HCT116 (cell line): Measurements from ENCODE around the gene SOHLH2. TPM values are rescaled to one million over a fixed set of nuclear protein-coding genes. Genes with fewer than 3 reads are reported as not detected.

Experiments used
- ATAC-seq: fragments of 200-7000 bp; cut with Tn5 transposase; 2 replicates; pipeline ENCODE4 v1.9.1; 2020; ENCODE audit warnings: mild to moderate bottlenecking, moderate library complexity
- BruUV-seq: library from RNA; stranded (reverse); fragments of 400-500 nt; replicated peaks from 2 replicates; lab custom pipeline; 2021; lab: Mats Ljungman, UMichigan
- CTCF ChIA-PET: fragments of 300-600 bp; sonication (Branson Sonifier 250); formaldehyde crosslinking; loops from one replicate; lab custom pipeline; 2021; ENCODE audit warnings: antibody characterized with exemption; lab: Charles Lee
- POLR2A ChIA-PET: fragments of 300-600, 350-600 bp; sonication (Branson Sonifier 250); formaldehyde crosslinking; loops from one replicate; lab custom pipeline; 2021; ENCODE audit warnings: antibody characterized with exemption; lab: Charles Lee
- RAD21 ChIA-PET, 2 experiments: fragments of 300-600 bp; sonication (Branson Sonifier 250); formaldehyde crosslinking; loops; one replicate each; lab custom pipeline; 2023; ENCODE audit warnings: low total read pairs in 2 of 2; ENCODE audit not compliant: uncharacterized antibody in 2 of 2, unreplicated experiment in 2 of 2, low non-redundant PET in 1 of 2; lab: Charles Lee
- DNase-seq: peaks from one replicate; pipeline ENCODE4 v3.0.0-alpha.2; 2010; ENCODE audit warnings: low read depth, low spot score
- H2AFZ ChIP-seq: fragments of 200-600 bp; shearing (Covaris generic), sonication (generic); 2 replicates; pipeline ENCODE4 v1.6.1; 2017; ENCODE audit warnings: low read depth, mixed run types, mixed read lengths, antibody characterized with exemption, low read length; ENCODE audit not compliant: poor library complexity, severe bottlenecking
- H3K27ac ChIP-seq: 2 replicates; pipeline ENCODE4 v1.5.1; 2012; ENCODE audit warnings: low read depth, low read length
- H3K27me3 ChIP-seq: fragments of 200-600 bp; sonication (generic); 2 replicates; pipeline ENCODE4 v1.6.1; 2016; ENCODE audit warnings: mixed run types, low read length, mixed read lengths; ENCODE audit not compliant: insufficient read depth
- H3K36me3 ChIP-seq, 2 experiments: fragments of 200-500 bp in 1 of 2; fragments of 200-600 bp in 1 of 2; sonication (Bioruptor generic) in 1 of 2; sonication (generic) in 1 of 2; 2 replicates each; pipeline versions ENCODE4 v1.5.1 to v1.6.1; 2014 to 2016; ENCODE audit warnings: low read length in 2 of 2, inconsistent platforms in 1 of 2, mixed read lengths in 1 of 2, mixed run types in 1 of 2; ENCODE audit not compliant: insufficient read depth in 2 of 2, control insufficient read depth in 1 of 2
- H3K4me1 ChIP-seq, 2 experiments: fragments of 200-600 bp in 1 of 2; sonication (generic) in 1 of 2; 2 replicates each; pipeline versions ENCODE4 v1.5.1 to v1.6.1; 2012 to 2017; ENCODE audit warnings: low read length in 2 of 2, inconsistent platforms in 1 of 2, mild to moderate bottlenecking in 1 of 2, mixed read lengths in 1 of 2, mixed run types in 1 of 2, moderate library complexity in 1 of 2; ENCODE audit not compliant: insufficient read depth in 2 of 2, control insufficient read depth in 1 of 2
- H3K4me2 ChIP-seq: fragments of 200-600 bp; sonication (generic); 2 replicates; pipeline ENCODE4 v1.6.1; 2017; ENCODE audit warnings: mixed run types, low read length, mixed read lengths
- H3K4me3 ChIP-seq, 2 experiments: fragments of 200-600 bp in 1 of 2; sonication (generic) in 1 of 2; replicated peaks in 1 of 2; 2 replicates each; pipeline ENCODE4 v1.5.1; 2011 to 2016; ENCODE audit warnings: low read length in 2 of 2, control low read depth in 1 of 2, low read depth in 1 of 2, mild to moderate bottlenecking in 1 of 2, mixed read lengths in 1 of 2, mixed run types in 1 of 2
- H3K79me2 ChIP-seq: fragments of 200-600 bp; sonication (generic); 2 replicates; pipeline ENCODE4 v1.6.1; 2017; ENCODE audit warnings: mild to moderate bottlenecking, mixed run types, low read length, moderate library complexity, mixed read lengths; ENCODE audit not compliant: insufficient read depth
- H3K9ac ChIP-seq: fragments of 200-600 bp; sonication (generic); 2 replicates; pipeline ENCODE4 v1.6.1; 2016; ENCODE audit warnings: low read length, mixed read lengths
- H3K9me2 ChIP-seq: fragments of 200-600 bp; sonication (generic), shearing (Covaris generic); 2 replicates; pipeline ENCODE4 v1.6.1; 2017; ENCODE audit warnings: mixed run types, mild to moderate bottlenecking, moderate library complexity; ENCODE audit not compliant: insufficient read depth
- H3K9me3 ChIP-seq, 2 experiments: fragments of 200-500 bp in 1 of 2; fragments of 200-600 bp in 1 of 2; sonication (Bioruptor generic) in 1 of 2; sonication (generic) in 1 of 2; 2 replicates each; pipeline ENCODE4 v1.6.1; 2014 to 2017; ENCODE audit warnings: low read length in 2 of 2, mixed read lengths in 2 of 2, inconsistent platforms in 1 of 2, low read depth in 1 of 2, mild to moderate bottlenecking in 1 of 2, mixed run types in 1 of 2, moderate library complexity in 1 of 2; ENCODE audit not compliant: control insufficient read depth in 1 of 2, insufficient read depth in 1 of 2
- H4K20me1 ChIP-seq: fragments of 200-600 bp; sonication (generic), shearing (Covaris generic); 2 replicates; pipeline ENCODE4 v1.6.1; 2017; ENCODE audit warnings: mixed run types, mild to moderate bottlenecking, moderate library complexity; ENCODE audit not compliant: insufficient read depth
- CEBPB ChIP-seq: IDR thresholded peaks from 2 replicates; pipeline ENCODE4 v1.6.1; 2012; ENCODE audit warnings: low read depth
- CTCF ChIP-seq, 3 experiments: fragments of 200-600 bp in 1 of 3; sonication (generic) in 1 of 3; IDR thresholded peaks in 2 of 3; conservative IDR thresholded peaks in 1 of 3; 2 replicates each; pipeline ENCODE4 v1.5.1; 2012 to 2017; ENCODE audit warnings: low read depth in 2 of 3, low read length in 2 of 3, antibody characterized with exemption in 1 of 3, borderline replicate concordance in 1 of 3, control low read depth in 1 of 3, mild to moderate bottlenecking in 1 of 3, mixed read lengths in 1 of 3, mixed run types in 1 of 3, moderate library complexity in 1 of 3; ENCODE audit not compliant: insufficient read depth in 1 of 3
- EGR1 ChIP-seq: IDR thresholded peaks from 2 replicates; pipeline ENCODE4 v1.6.1; 2012; ENCODE audit warnings: low read depth
- ELF1 ChIP-seq: IDR thresholded peaks from 2 replicates; pipeline ENCODE4 v1.6.1; 2012; ENCODE audit warnings: low read depth, borderline replicate concordance
- EZH2phosphoT487 ChIP-seq: fragments of 200-600 bp; IDR thresholded peaks from 2 replicates; pipeline ENCODE4 v1.6.1; 2018; ENCODE audit warnings: antibody characterized with exemption, borderline replicate concordance
- FOSL1 ChIP-seq: IDR thresholded peaks from 2 replicates; pipeline ENCODE4 v1.6.1; 2012; ENCODE audit warnings: low read depth
- JUND ChIP-seq: IDR thresholded peaks from 2 replicates; pipeline ENCODE4 v1.6.1; 2012
- POLR2A ChIP-seq: IDR thresholded peaks from 2 replicates; pipeline ENCODE4 v1.7.0; 2011; ENCODE audit warnings: borderline replicate concordance; ENCODE audit not compliant: insufficient read depth, insufficient read length; ENCODE audit errors: extremely low read depth
- POLR2AphosphoS5 ChIP-seq: IDR thresholded peaks from 2 replicates; pipeline ENCODE4 v1.6.1; 2011; ENCODE audit warnings: mild to moderate bottlenecking, low read depth, low read length, moderate library complexity
- RAD21 ChIP-seq: IDR thresholded peaks from 2 replicates; pipeline ENCODE4 v1.6.1; 2012; ENCODE audit warnings: low read depth, mild to moderate bottlenecking
- REST ChIP-seq: IDR thresholded peaks from 2 replicates; pipeline ENCODE4 v1.6.1; 2012; ENCODE audit warnings: low read depth
- SIN3A ChIP-seq: IDR thresholded peaks from 2 replicates; pipeline ENCODE4 v1.6.1; 2012; ENCODE audit warnings: low read depth
- SP1 ChIP-seq: IDR thresholded peaks from 2 replicates; pipeline ENCODE4 v1.6.1; 2012; ENCODE audit warnings: low read depth
- TCF7L2 ChIP-seq: IDR thresholded peaks from 2 replicates; pipeline ENCODE4 v1.7.0; 2011; ENCODE audit warnings: borderline replicate concordance, inconsistent platforms; ENCODE audit not compliant: insufficient read depth, insufficient read length; ENCODE audit errors: extremely low read depth
- YY1 ChIP-seq: IDR thresholded peaks from 2 replicates; pipeline ENCODE4 v1.6.1; 2011; ENCODE audit warnings: low read length, low read depth, moderate library complexity, mild to moderate bottlenecking; ENCODE audit not compliant: insufficient replicate concordance; ENCODE audit errors: extremely low read depth
- ZBTB33 ChIP-seq: IDR thresholded peaks from 2 replicates; pipeline ENCODE4 v1.6.1; 2011; ENCODE audit warnings: mild to moderate bottlenecking, low read length, moderate library complexity; ENCODE audit not compliant: insufficient replicate concordance; ENCODE audit errors: extremely low read depth
- ZFX ChIP-seq: fragments of 450-650 bp; IDR thresholded peaks from 2 replicates; pipeline ENCODE4 v1.6.1; 2017
- ZNF274 ChIP-seq: fragments of 200-500 bp; sonication (Bioruptor generic); IDR thresholded peaks from 2 replicates; pipeline ENCODE4 v1.6.1; 2014; ENCODE audit warnings: mild to moderate bottlenecking, low read depth, low read length, inconsistent platforms
- intact Hi-C: fragments of 100-400 bp; cut with micrococcal nuclease; formaldehyde crosslinking; loops from 2 replicates; pipeline ENCODE4 v1.10.0; 2022
- total RNA-seq: library from RNA; stranded (reverse); gene quantifications from one replicate; pipeline ENCODE4 v1.2.1, GENCODE V29; 2021; ENCODE audit not compliant: unreplicated experiment
- TF ChIP-seq, protein P1 (sequence below): IDR thresholded peaks from 2 replicates; pipeline ENCODE4 v1.6.1; 2012
- TF ChIP-seq, protein P2 (sequence below): IDR thresholded peaks from 2 replicates; pipeline ENCODE4 v1.6.1; 2012

SOHLH2 gene
- total RNA-seq, 1 experiment from 2014 or later, result not detected

DNA sequence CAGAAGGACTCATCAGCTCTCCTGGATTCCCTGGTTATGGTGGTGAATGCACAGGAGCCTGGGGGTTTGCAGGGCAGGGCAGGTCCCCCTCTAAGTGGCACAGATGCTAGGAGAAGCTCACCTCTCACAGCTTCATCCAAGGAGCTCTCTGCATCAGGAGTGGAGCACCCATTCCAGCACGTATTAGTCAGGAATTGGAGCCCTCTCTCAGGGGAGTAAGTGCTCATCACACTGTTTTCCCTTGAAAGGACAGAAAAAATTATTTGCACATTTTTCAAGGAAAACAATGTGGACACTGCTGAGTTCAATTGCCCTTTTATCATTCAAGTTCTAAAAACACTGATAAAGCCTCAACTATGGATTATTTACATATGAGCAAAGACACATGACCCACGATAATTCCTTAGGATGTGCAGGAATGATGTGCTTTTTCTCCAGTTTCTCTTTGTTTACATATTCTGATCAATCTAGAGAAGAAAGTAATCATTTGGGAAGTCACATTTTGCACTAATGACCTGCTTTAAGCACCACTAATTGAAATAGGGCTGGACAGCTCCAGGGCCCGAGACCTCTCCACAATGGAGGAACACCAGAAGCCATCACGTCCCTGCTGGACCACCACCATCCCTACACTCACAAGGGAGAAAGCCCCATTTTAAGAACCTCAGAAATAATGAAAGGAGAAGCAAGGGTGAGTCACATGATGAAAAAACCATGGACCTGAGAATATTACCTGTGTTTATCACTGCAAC lies 40.6 kb downstream of the SOHLH2 start:
- no peak overlapping the region for H3K4me3 ChIP-seq
- no peak overlapping the region for H3K27ac ChIP-seq
- CTCF ChIA-PET, result no interaction called here
- H2AFZ ChIP-seq, result no peak overlapping the region
- no peak overlapping the region for H3K9ac ChIP-seq
- H3K79me2 ChIP-seq, result no peaks in the 10 kb centered on the region
- POLR2A ChIA-PET, result no interaction called here
- H3K9me2 ChIP-seq, result no peaks in the 10 kb centered on the region
- no peaks in the 10 kb centered on the region for H4K20me1 ChIP-seq
- intact Hi-C loops, result no loop called here
- H3K9me3 ChIP-seq, result peaks cover 0 to 18% of the 10 kb centered on the region in 2 experiments; a peak in 1 of 4 replicates
- RAD21 ChIA-PET, result no interaction called here
- BruUV-seq, result no TSS peak
- no peaks in the 10 kb centered on the region for H3K4me1 ChIP-seq
- no peak for TF ChIP-seq JUND
- no peak for TF ChIP-seq ELF1
- TF ChIP-seq ZFX, result no peak
- no peak for TF ChIP-seq SP1
- TF ChIP-seq ZBTB33, result no peak
- TF ChIP-seq EZH2phosphoT487, result no peak
- TF ChIP-seq CTCF (IDR thresholded peaks at IDR 0.05 in 2 of 3, conservative IDR thresholded peaks at IDR 0.05 in 1 of 3; ENCODE audit: borderline replicate concordance in 1 of 3, insufficient read depth in 1 of 3, low read depth in 2 of 3, low read length in 2 of 3), result no peak
- no peak for TF ChIP-seq POLR2AphosphoS5
- no peak for TF ChIP-seq POLR2A
- TF ChIP-seq REST, result no peak
- no peak for TF ChIP-seq ZNF274
- TF ChIP-seq, protein P1, sequence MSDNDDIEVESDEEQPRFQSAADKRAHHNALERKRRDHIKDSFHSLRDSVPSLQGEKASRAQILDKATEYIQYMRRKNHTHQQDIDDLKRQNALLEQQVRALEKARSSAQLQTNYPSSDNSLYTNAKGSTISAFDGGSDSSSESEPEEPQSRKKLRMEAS, result no peak
- no peak for TF ChIP-seq CEBPB
- TF ChIP-seq EGR1, result no peak
- no peak for TF ChIP-seq YY1
- no peak for TF ChIP-seq RAD21
- TF ChIP-seq SIN3A, result no peak
- TF ChIP-seq FOSL1, result no peak
- no peak for TF ChIP-seq TCF7L2
- TF ChIP-seq, protein P2, sequence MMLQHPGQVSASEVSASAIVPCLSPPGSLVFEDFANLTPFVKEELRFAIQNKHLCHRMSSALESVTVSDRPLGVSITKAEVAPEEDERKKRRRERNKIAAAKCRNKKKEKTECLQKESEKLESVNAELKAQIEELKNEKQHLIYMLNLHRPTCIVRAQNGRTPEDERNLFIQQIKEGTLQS, result no peak
- TF ChIP-seq, all 23 proteins: peak for 0
- DNase-seq (no peak), ATAC-seq (no peak)
- Histone ChIP-seq H3K36me3 (no peaks in the 10 kb centered on the region), H3K27me3 (no peaks in the 10 kb centered on the region), H3K4me2 (no peak overlapping the region)
